Right lobe of liver (tissue), 4 donors: ENCODE measurements around the gene BIK.

ENCODE experiments used
- CTCF ChIP-seq, 4 donors: fragments of 200-600 bp in 3 of 4; fragments of 450-650 bp in 1 of 4; IDR thresholded peaks; one replicate each; pipeline versions ENCODE4 v1.5.1 to v1.8.0; 2016 to 2022; ENCODE audit warnings: antibody characterized with exemption in 4 of 4, mild to moderate bottlenecking in 2 of 4
- POLR2A ChIP-seq: fragments of 450-650 bp; IDR thresholded peaks from one replicate; pipeline ENCODE4 v1.6.1; 2017; ENCODE audit warnings: antibody characterized with exemption, mild to moderate bottlenecking
- donor health status: DM: no; HTN: no; CAD: no.
- donor health status: DM: no; HTN: no; CAD: no.
- donor health status: DM: no; HTN: yes; CAD: no.

GRCh38 chr22:43144949-43145348, 34.4 kb downstream of the BIK start:
- TF ChIP-seq CTCF (IDR thresholded peaks at IDR 0.05) (no peak), POLR2A (no peak)
